B cell (primary cell): ENCODE data around the gene TMEM116. TPM values are rescaled to one million over a fixed set of nuclear protein-coding genes. Genes with fewer than 3 reads are reported as not detected.

Experiments
- ATAC-seq: fragments of 200-7000 bp; cut with Tn5 transposase; one replicate; pipeline ENCODE4 v1.10.0; 2021; ENCODE audit warnings: low read depth, mild to moderate bottlenecking, moderate number of reproducible peaks, moderate library complexity
- CTCF ChIA-PET: fragments of 350-600 bp; sonication (Branson Sonifier 250); formaldehyde crosslinking; loops from one replicate; lab custom pipeline; 2021; ENCODE audit warnings: antibody characterized with exemption, inconsistent platforms; lab: Charles Lee
- POLR2A ChIA-PET: fragments of 350-600 bp; sonication (Branson Sonifier 250); formaldehyde crosslinking; loops from one replicate; lab custom pipeline; 2021; ENCODE audit warnings: antibody characterized with exemption; lab: Charles Lee
- DNase-seq: peaks from one replicate; pipeline ENCODE4 v3.0.0; 2013
- H2AFZ ChIP-seq: 2 replicates; pipeline ENCODE4 v1.6.1; 2012; ENCODE audit warnings: mild to moderate bottlenecking, low read depth, low read length; ENCODE audit not compliant: insufficient read depth, poor library complexity, severe bottlenecking
- H3K27ac ChIP-seq, 2 donors: 1 replicate in 1 of 2; 2 replicates in 1 of 2; pipeline ENCODE4 v1.5.1; 2012 to 2013; ENCODE audit warnings: low read length in 2 of 2, mild to moderate bottlenecking in 2 of 2, moderate library complexity in 1 of 2
- H3K27me3 ChIP-seq, 4 experiments: fragments of 200-600 bp in 1 of 4; sonication (generic) in 1 of 4; replicated peaks in 1 of 4; 1 replicate in 2 of 4; 2 replicates in 2 of 4; pipeline versions ENCODE4 v1.6.1 to v1.7.0; 2013 to 2016; ENCODE audit warnings: low read length in 3 of 4, mild to moderate bottlenecking in 2 of 4, mixed read lengths in 1 of 4, moderate library complexity in 1 of 4; ENCODE audit not compliant: insufficient read depth in 4 of 4, control insufficient read depth in 3 of 4; ENCODE audit errors: control extremely low read depth in 1 of 4
- H3K36me3 ChIP-seq, 2 experiments: replicated peaks in 1 of 2; 1 replicate in 1 of 2; 2 replicates in 1 of 2; pipeline versions ENCODE4 v1.6.1 to v1.7.1; 2013; ENCODE audit warnings: low read length in 1 of 2; ENCODE audit not compliant: insufficient read depth in 2 of 2, control insufficient read depth in 1 of 2; ENCODE audit errors: control extremely low read depth in 1 of 2, extremely low read depth in 1 of 2
- H3K4me1 ChIP-seq, 2 donors: fragments of 200-600 bp in 1 of 2; sonication (generic) in 1 of 2; 1 replicate in 1 of 2; 2 replicates in 1 of 2; pipeline versions ENCODE4 v1.5.1 to v1.6.1; 2013 to 2017; ENCODE audit warnings: low read length in 2 of 2; ENCODE audit not compliant: control insufficient read depth in 2 of 2, insufficient read depth in 2 of 2
- H3K4me2 ChIP-seq: replicated peaks from 2 replicates; pipeline ENCODE3; 2012; ENCODE audit warnings: mild to moderate bottlenecking, low read depth, low read length; ENCODE audit not compliant: poor library complexity, severe bottlenecking
- H3K4me3 ChIP-seq, 5 experiments: fragments of 200-600 bp in 1 of 5; sonication (generic) in 1 of 5; 1 replicate in 3 of 5; 2 replicates in 2 of 5; pipeline versions ENCODE4 v1.5.1 to v1.7.0; 2011 to 2016; ENCODE audit warnings: low read length in 4 of 5, mild to moderate bottlenecking in 4 of 5, low read depth in 2 of 5, control low read depth in 1 of 5, moderate library complexity in 1 of 5; ENCODE audit not compliant: insufficient read depth in 1 of 5; ENCODE audit errors: control extremely low read depth in 1 of 5, extremely low read depth in 1 of 5
- H3K79me2 ChIP-seq: fragments of 200-600 bp; sonication (generic); one replicate; pipeline ENCODE4 v1.6.0; 2016; ENCODE audit warnings: low read length; ENCODE audit not compliant: control insufficient read depth, insufficient read depth
- H3K9ac ChIP-seq: fragments of 200-600 bp; sonication (generic); 2 replicates; pipeline ENCODE4 v1.6.1; 2017; ENCODE audit warnings: mild to moderate bottlenecking, low read length, moderate library complexity
- H3K9me3 ChIP-seq, 3 donors: one replicate each; pipeline versions ENCODE4 v1.6.1 to v1.7.1; 2013; ENCODE audit warnings: low read length in 2 of 3; ENCODE audit not compliant: control insufficient read depth in 2 of 3, insufficient read depth in 1 of 3; ENCODE audit errors: control extremely low read depth in 1 of 3
- H4K20me1 ChIP-seq: 2 replicates; pipeline ENCODE4 v1.6.0; 2012; ENCODE audit warnings: mild to moderate bottlenecking, low read length; ENCODE audit not compliant: insufficient read depth, control insufficient read depth, poor library complexity, severe bottlenecking
- H3K27ac Mint-ChIP-seq: one replicate; pipeline ENCODE4 v1.8.0; 2021; ENCODE audit warnings: mixed read lengths
- H3K27me3 Mint-ChIP-seq: one replicate; pipeline ENCODE4 v1.8.0; 2021; ENCODE audit warnings: mixed read lengths
- H3K4me1 Mint-ChIP-seq: one replicate; pipeline ENCODE4 v1.8.0; 2021; ENCODE audit warnings: mixed read lengths
- H3K4me3 Mint-ChIP-seq: one replicate; pipeline ENCODE4 v1.8.0; 2021; ENCODE audit warnings: mixed read lengths
- H3K9me3 Mint-ChIP-seq: one replicate; pipeline ENCODE4 v1.8.0; 2022; ENCODE audit warnings: mixed read lengths; ENCODE audit not compliant: insufficient read depth
- EZH2 ChIP-seq: IDR thresholded peaks from 2 replicates; pipeline ENCODE4 v1.6.1; 2012; ENCODE audit warnings: borderline replicate concordance, low read depth, mild to moderate bottlenecking, moderate library complexity, low read length; ENCODE audit not compliant: insufficient read depth, poor library complexity, severe bottlenecking
- WGBS: methylation state at CpG from one replicate; pipeline ENCODE4 v1.1.5; 2013; ENCODE audit warnings: missing lambda C conversion rate; ENCODE audit not compliant: insufficient coverage; 5-methylcytosine and 5-hydroxymethylcytosine counted together
- intact Hi-C: fragments of 100-400 bp; cut with micrococcal nuclease; formaldehyde crosslinking; loops from one replicate; pipeline ENCODE4 v1.10.0; 2022
- polyA plus RNA-seq: library from polyadenylated mRNA; depleted of rRNA; stranded (reverse); fragments of >200 nt; gene quantifications from 2 replicates; pipeline ENCODE4 v1.2.3, GENCODE V29; 2012
- total RNA-seq, 2 donors: library from RNA; stranded (reverse); fragments of 120-200 nt in 1 of 2; gene quantifications; 1 replicate in 1 of 2; 2 replicates in 1 of 2; pipeline versions ENCODE4 v1.2.3 to v1.2.4, GENCODE V29; 2013 to 2022
- TF ChIP-seq, protein P1 (sequence below): fragments of 200-600 bp; IDR thresholded peaks from one replicate; pipeline ENCODE4 v1.8.0; 2022; ENCODE audit warnings: antibody characterized with exemption, mild to moderate bottlenecking

Gene TMEM116
- total and polyA plus RNA-seq, 2 donors (not counting 1 experiment from before 2014, with no cell fraction given) = 7.9 to 11.7 TPM

DNA sequence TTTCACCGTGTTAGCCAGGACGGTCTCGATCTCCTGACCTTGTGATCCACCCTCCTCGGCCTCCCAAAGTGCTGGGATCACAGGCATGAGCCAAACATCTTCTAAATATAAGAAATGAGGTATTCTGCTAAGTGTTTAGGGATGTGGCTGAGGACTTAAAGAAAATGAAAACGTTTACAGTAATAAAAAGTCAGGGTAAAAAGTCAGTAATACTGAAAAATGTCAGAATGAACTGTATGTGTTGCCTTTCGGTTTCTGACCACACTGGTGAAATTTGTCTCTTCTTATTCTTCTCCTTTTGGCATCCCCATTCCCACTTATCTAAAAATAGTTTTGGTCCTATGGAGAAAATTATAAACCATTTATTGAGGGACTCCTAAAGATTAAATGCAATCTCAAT lies 20.5 kb downstream of the TMEM116 start:
- ATAC-seq (no peak), DNase-seq (no peak)
- Histone ChIP-seq H2AFZ (no peak overlapping the region), H3K27ac (no peak overlapping the region), H3K79me2 (peaks cover 3% of the 10 kb centered on the region), H4K20me1 (peaks cover 25% of the 10 kb centered on the region), H3K27me3 (peaks cover 0 to 17% (median 9%) of the 10 kb centered on the region in 4 experiments), H3K9me3 (no peaks in the 10 kb centered on the region), H3K4me1 (peaks cover 42 to 45% of the 10 kb centered on the region in 2 donors), H3K4me3 (no peak overlapping the region), H3K9ac (no peak overlapping the region), H3K36me3 (no peaks in the 10 kb centered on the region), H3K4me2 (peak overlapping the region; percentile 20)
- POLR2A ChIA-PET = no interaction called here
- Mint-ChIP-seq H3K4me3 (peak overlapping the region; percentile 14), H3K9me3 (no peaks in the 10 kb centered on the region), H3K27ac (no peak overlapping the region), H3K4me1 (peaks cover 42% of the 10 kb centered on the region), H3K27me3 (peaks cover 21% of the 10 kb centered on the region)
- CTCF ChIA-PET = interaction anchor here (0.7 kb wide), 1 partner anchor 49 kb away, joined by 3 read pairs; no protein-coding TSS in a partner anchor
- intact Hi-C loops = loop anchor here (5.0 kb wide), 2 partner anchors 35 to 45 kb away; no protein-coding TSS in a partner anchor
- TF ChIP-seq, protein P1, sequence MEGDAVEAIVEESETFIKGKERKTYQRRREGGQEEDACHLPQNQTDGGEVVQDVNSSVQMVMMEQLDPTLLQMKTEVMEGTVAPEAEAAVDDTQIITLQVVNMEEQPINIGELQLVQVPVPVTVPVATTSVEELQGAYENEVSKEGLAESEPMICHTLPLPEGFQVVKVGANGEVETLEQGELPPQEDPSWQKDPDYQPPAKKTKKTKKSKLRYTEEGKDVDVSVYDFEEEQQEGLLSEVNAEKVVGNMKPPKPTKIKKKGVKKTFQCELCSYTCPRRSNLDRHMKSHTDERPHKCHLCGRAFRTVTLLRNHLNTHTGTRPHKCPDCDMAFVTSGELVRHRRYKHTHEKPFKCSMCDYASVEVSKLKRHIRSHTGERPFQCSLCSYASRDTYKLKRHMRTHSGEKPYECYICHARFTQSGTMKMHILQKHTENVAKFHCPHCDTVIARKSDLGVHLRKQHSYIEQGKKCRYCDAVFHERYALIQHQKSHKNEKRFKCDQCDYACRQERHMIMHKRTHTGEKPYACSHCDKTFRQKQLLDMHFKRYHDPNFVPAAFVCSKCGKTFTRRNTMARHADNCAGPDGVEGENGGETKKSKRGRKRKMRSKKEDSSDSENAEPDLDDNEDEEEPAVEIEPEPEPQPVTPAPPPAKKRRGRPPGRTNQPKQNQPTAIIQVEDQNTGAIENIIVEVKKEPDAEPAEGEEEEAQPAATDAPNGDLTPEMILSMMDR = no peak
- TF ChIP-seq EZH2 = no peak
- 60% methylated on average over 1 of the region's 6 CpGs for WGBS

DNA sequence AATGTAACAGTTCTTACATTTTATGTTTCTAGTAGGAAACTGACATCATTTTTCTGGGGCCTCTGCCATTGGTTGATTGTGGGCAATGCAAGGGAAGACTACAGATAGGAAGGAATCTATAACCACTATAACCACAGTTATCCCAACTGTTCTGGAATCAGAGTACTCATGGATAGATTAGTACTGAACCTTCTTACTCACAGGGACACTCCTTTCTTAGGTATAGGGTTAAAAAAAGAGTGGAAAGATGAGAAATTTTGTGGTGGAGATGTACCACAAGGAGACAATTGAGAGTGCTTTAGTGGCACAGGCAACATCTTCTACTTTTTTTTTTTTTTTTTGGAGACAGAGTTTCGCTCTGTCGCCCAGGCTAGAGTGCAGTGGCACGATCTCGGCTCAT lies 21.0 kb downstream of the TMEM116 start:
- Mint-ChIP-seq H3K27me3 (peaks cover 21% of the 10 kb centered on the region), H3K27ac (no peak overlapping the region), H3K9me3 (no peaks in the 10 kb centered on the region), H3K4me1 (peaks cover 42% of the 10 kb centered on the region), H3K4me3 (peak overlapping the region; percentile 54)
- H3K9ac ChIP-seq = no peak overlapping the region
- H4K20me1 ChIP-seq = peaks cover 25% of the 10 kb centered on the region
- ATAC-seq (peak; percentile 24), DNase-seq (no peak)
- no peak overlapping the region for H2AFZ ChIP-seq
- H3K9me3 ChIP-seq = no peaks in the 10 kb centered on the region
- POLR2A ChIA-PET = interaction anchor here (0.7 kb wide), 1 partner anchor 57 kb away, joined by 5 read pairs; no protein-coding TSS in a partner anchor
- CTCF ChIA-PET = interaction anchor here (0.7 kb wide), 2 partner anchors 48 to 362 kb away, joined by 3 to 4 read pairs; no protein-coding TSS in a partner anchor
- peaks cover 0 to 13% (median 5%) of the 10 kb centered on the region in 4 experiments for H3K27me3 ChIP-seq
- no peak overlapping the region for H3K27ac ChIP-seq
- no peak overlapping the region for H3K4me3 ChIP-seq
- no peaks in the 10 kb centered on the region for H3K36me3 ChIP-seq
- TF ChIP-seq, protein P1 = no peak
- no peak for TF ChIP-seq EZH2
- intact Hi-C loops = loop anchor here (5.0 kb wide), 2 partner anchors 35 to 45 kb away; no protein-coding TSS in a partner anchor
- H3K4me1 ChIP-seq = peaks cover 42 to 45% of the 10 kb centered on the region in 2 donors
- no CpG with 5 or more reads among the region's 4 CpGs for WGBS
- H3K4me2 ChIP-seq = peak overlapping the region; percentile 20
- H3K79me2 ChIP-seq = peaks cover 3% of the 10 kb centered on the region
